GM12801 (cell line): ENCODE measurements around the gene TESK1.

ENCODE experiments used
- CTCF ChIP-seq: IDR thresholded peaks from one replicate; pipeline ENCODE4 v1.5.1; 2011; ENCODE audit warnings: control low read depth; ENCODE audit not compliant: insufficient read length; ENCODE audit errors: extremely low read depth

Gene TESK1

GRCh38 chr9:35569206-35569605 lies 35.9 kb upstream of the TESK1 start:
- TF ChIP-seq CTCF, result no peak

GRCh38 chr9:35570709-35571504 lies 34.2 kb upstream of the TESK1 start:
- no peak for TF ChIP-seq CTCF

GRCh38 chr9:35574578-35575122 lies 30.4 kb upstream of the TESK1 start:
- TF ChIP-seq CTCF, result no peak

- no peak for TF ChIP-seq CTCF
Observed at GRCh38 chr9:35575478-35575877, 29.6 kb upstream of the TESK1 start.

- no peak for TF ChIP-seq CTCF
Observed at GRCh38 chr9:35577486-35577885, 27.6 kb upstream of the TESK1 start.

GRCh38 chr9:35579130-35579529 lies 25.9 kb upstream of the TESK1 start:
- TF ChIP-seq CTCF, result no peak

GRCh38 chr9:35593581-35593980 lies 11.5 kb upstream of the TESK1 start:
- no peak for TF ChIP-seq CTCF
